ENCODE measurements around the gene GPC1. TPM values are rescaled to one million over a fixed set of nuclear protein-coding genes. Genes with fewer than 3 reads are reported as not detected.

Gene GPC1
- total RNA-seq, 2 experiments from 2014 or later = 5.8 to 7.9 TPM

GRCh38 chr2:240452462-240453256 is 17.2 kb downstream of the GPC1 start:
- Mint-ChIP-seq H3K36me3 (ENCODE audit: low read depth) (no peaks in the 10 kb centered on the region), H3K4me1 (peaks cover 9% of the 10 kb centered on the region), H3K27ac (no peak overlapping the region), H3K27me3 (peaks cover 46% of the 10 kb centered on the region), H3K4me3 (no peak overlapping the region), H3K9me3 (no peaks in the 10 kb centered on the region)
- no peak for DNase-seq
- POLR2A ChIA-PET = no interaction called here
- CTCF ChIA-PET = no interaction called here

- Mint-ChIP-seq H3K4me1 (peaks cover 9% of the 10 kb centered on the region), H3K4me3 (no peak overlapping the region), H3K36me3 (ENCODE audit: low read depth) (no peaks in the 10 kb centered on the region), H3K9me3 (no peaks in the 10 kb centered on the region), H3K27me3 (peaks cover 46% of the 10 kb centered on the region), H3K27ac (no peak overlapping the region)
- CTCF ChIA-PET = no interaction called here
- DNase-seq = no peak
- POLR2A ChIA-PET = no interaction called here
These were observed 18.1 kb downstream of the GPC1 start for GRCh38 chr2:240453461-240454105.

- CTCF ChIA-PET = no interaction called here
These were observed 18.8 kb downstream of the GPC1 start for GRCh38 chr2:240454106-240454901.

GRCh38 chr2:240455272-240455646 is 19.8 kb downstream of the GPC1 start:
- Mint-ChIP-seq H3K36me3 (ENCODE audit: low read depth) (no peaks in the 10 kb centered on the region), H3K27ac (no peak overlapping the region), H3K27me3 (peaks cover 41% of the 10 kb centered on the region), H3K9me3 (no peaks in the 10 kb centered on the region), H3K4me3 (no peak overlapping the region), H3K4me1 (peaks cover 9% of the 10 kb centered on the region)
- ChIA-PET POLR2A (no interaction called here), CTCF (no interaction called here)
- DNase-seq = no peak

More at GRCh38 chr2:240454106-240454901, 18.8 kb downstream of the GPC1 start:
- no peak overlapping the region for H3K27ac Mint-ChIP-seq
- no peak for DNase-seq
- peaks cover 46% of the 10 kb centered on the region for H3K27me3 Mint-ChIP-seq
- no peaks in the 10 kb centered on the region for H3K9me3 Mint-ChIP-seq
- H3K36me3 Mint-ChIP-seq (ENCODE audit: low read depth) = no peaks in the 10 kb centered on the region
- peak overlapping the region; percentile 27 for H3K4me3 Mint-ChIP-seq
- H3K4me1 Mint-ChIP-seq = peaks cover 9% of the 10 kb centered on the region
- POLR2A ChIA-PET = no interaction called here

GRCh38 chr2:240455647-240456446 is 20.4 kb downstream of the GPC1 start:
- POLR2A ChIA-PET = no interaction called here
- DNase-seq = no peak
- CTCF ChIA-PET = no interaction called here
- no peaks in the 10 kb centered on the region for H3K9me3 Mint-ChIP-seq
- peaks cover 9% of the 10 kb centered on the region for H3K4me1 Mint-ChIP-seq
- no peak overlapping the region for H3K4me3 Mint-ChIP-seq
- H3K36me3 Mint-ChIP-seq (ENCODE audit: low read depth) = no peaks in the 10 kb centered on the region
- no peak overlapping the region for H3K27ac Mint-ChIP-seq
- peaks cover 36% of the 10 kb centered on the region for H3K27me3 Mint-ChIP-seq

DNA sequence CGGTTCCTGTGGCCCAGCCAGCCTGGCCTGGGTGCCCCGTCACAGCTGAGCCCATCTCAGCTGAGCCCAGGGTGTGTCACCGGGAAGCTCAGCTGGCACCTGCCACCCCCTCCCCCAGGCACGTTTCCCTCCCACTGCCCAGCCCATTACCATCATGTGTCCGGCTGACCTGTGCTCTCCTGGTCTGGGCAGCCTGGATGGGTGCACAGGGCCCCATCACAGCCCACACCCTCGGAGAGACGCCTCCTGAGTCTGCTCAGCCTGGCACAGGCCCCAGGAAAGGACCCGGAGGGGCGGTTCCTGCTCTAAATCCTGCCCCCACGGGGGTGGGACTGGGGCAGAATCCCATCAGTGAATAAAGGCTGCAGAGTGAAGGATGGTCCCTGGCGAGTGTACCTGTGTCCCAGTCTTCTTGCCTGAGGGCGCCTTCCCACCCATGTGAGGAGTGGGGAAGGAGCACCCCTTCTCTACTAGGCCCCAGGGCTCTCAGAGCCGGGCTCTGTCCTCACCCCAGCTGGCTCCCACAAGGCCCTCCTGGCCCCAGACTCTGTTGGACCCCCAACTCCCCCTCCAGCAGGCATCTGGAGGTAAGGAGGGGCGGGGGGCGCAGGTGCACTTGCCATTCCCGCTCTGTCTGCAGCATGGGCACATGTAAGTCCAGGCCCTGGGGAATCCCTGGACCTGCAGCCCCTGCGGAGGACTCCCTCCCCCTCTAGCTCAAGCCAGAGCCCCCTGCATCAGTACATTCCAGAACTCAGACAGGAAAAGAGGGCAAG is 21.2 kb downstream of the GPC1 start:
- CTCF ChIA-PET = no interaction called here
- H3K27me3 Mint-ChIP-seq = peaks cover 29% of the 10 kb centered on the region
- H3K27ac Mint-ChIP-seq = no peak overlapping the region
- DNase-seq = no peak
- no peak overlapping the region for H3K4me3 Mint-ChIP-seq
- H3K9me3 Mint-ChIP-seq = no peaks in the 10 kb centered on the region
- peaks cover 9% of the 10 kb centered on the region for H3K4me1 Mint-ChIP-seq
- H3K36me3 Mint-ChIP-seq (ENCODE audit: low read depth) = no peaks in the 10 kb centered on the region
- POLR2A ChIA-PET = no interaction called here

DNA sequence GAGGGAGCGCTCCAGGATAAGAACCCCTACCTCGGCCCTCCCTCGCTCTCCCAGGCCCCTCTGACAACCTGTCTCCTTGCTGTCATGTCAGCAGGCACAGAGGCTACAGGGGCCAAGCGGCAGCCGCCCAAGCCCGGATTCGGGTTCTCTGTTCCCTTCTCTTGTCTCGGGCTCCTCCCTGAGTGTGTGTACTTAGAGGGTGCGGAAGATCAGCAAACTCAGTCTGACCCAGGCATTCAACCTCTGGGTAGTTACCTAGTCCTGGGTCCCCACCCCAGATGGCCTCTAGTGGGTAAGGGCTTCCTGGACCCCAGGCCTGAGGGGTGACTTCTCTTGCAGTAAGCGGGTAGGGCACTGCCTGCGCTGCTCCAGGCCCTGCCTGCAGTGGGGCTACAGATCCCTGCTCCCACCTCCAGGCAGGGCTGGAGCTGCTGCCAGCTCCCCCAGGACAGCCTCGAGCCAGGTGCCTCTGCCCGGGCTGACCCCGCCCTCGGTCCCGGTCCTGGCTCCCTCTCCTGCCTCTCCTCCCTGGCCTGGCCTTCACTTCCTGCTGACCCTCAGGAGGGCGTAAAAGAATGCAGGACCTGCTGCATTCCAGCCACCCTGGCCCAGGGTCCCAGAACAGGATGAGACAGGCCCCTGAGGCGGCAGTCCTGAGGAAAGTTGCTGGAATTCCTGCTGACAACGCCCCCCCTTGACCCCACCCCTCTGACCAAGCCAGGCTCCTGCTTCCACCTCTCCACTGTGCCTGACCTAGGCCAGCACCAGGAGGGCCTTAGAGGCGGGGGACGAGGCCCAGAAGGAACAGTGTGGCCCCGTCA is 22.0 kb downstream of the GPC1 start:
- no peaks in the 10 kb centered on the region for H3K9me3 Mint-ChIP-seq
- DNase-seq = no peak
- ChIA-PET POLR2A (no interaction called here), CTCF (no interaction called here)
- H3K4me1 Mint-ChIP-seq = peaks cover 5% of the 10 kb centered on the region
- no peak overlapping the region for H3K4me3 Mint-ChIP-seq
- H3K27ac Mint-ChIP-seq = no peak overlapping the region
- H3K27me3 Mint-ChIP-seq = peaks cover 23% of the 10 kb centered on the region
- no peaks in the 10 kb centered on the region for H3K36me3 Mint-ChIP-seq (ENCODE audit: low read depth)

GRCh38 chr2:240458044-240458899 is 22.8 kb downstream of the GPC1 start:
- Mint-ChIP-seq H3K27me3 (peaks cover 23% of the 10 kb centered on the region), H3K9me3 (no peaks in the 10 kb centered on the region), H3K36me3 (ENCODE audit: low read depth) (no peaks in the 10 kb centered on the region), H3K4me1 (peaks cover 5% of the 10 kb centered on the region), H3K4me3 (no peak overlapping the region), H3K27ac (no peak overlapping the region)
- no peak for DNase-seq
- POLR2A ChIA-PET = no interaction called here
- CTCF ChIA-PET = no interaction called here

DNA sequence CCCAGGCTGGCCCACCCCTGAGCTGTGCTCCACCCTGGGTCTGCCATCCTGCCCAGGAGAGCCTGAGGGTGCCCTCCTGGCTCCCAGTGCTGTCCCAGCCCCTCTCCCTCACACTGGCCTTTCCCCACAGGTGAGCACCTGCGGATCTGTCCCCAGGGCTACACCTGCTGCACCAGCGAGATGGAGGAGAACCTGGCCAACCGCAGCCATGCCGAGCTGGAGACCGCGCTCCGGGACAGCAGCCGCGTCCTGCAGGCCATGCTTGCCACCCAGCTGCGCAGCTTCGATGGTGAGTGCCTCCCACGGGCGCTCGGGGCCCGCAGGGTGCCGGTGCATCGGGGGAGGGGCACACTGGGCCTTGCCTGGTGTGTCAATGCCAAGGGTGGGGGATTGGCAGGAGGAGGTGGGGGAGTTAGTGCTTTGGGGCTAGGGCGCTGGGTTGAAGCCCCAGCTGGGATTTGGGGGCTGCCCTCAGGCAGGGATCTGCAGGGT is 23.5 kb downstream of the GPC1 start:
- Mint-ChIP-seq H3K4me3 (no peak overlapping the region), H3K4me1 (peaks cover 4% of the 10 kb centered on the region), H3K27me3 (peaks cover 22% of the 10 kb centered on the region), H3K36me3 (ENCODE audit: low read depth) (no peaks in the 10 kb centered on the region), H3K27ac (no peak overlapping the region), H3K9me3 (no peaks in the 10 kb centered on the region)
- ChIA-PET CTCF (no interaction called here), POLR2A (no interaction called here)
- no peak for DNase-seq

DNA sequence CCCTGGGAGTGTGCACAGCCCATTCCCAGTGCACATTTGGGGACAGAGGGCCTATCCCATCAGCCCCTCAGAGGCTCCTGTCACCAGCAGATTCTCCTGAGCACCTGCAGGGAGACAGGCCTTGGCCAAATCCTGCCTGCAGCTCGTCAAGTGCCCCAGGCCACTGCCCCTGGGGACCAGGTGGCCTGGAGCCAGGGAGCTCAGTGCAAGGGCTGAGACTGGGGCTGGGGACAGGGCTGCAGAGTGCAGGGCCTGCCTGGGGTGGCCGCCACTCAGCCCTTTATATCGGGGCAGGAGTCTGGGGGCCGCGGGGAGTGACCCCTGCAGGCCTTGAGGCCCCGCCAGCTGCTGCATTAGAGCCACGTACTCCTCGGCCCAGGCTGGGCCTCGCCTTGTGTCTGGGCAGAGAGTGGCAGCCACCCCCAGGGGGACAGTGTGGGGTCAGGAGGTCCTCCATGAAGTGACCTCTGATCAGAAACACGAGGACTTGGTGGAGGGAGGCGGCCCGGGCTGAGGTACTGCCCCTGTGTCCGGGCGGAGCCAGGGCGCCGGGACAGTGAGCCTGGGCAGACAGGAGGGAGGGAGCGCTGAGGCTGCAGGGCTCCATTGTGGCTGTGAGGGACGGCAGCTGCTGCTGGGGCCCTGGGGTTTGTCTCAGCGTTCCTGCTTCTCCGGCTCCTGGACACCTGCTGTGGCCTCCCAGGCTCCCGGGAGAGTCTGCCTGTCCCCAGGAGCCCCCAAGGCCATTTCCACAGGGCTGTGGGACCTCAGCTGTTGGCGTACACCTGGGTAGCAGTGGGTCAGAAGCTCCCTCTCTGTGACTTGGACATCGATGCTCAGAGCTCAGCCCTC is 24.2 kb downstream of the GPC1 start:
- Mint-ChIP-seq H3K4me1 (peaks cover 3% of the 10 kb centered on the region), H3K27me3 (peaks cover 15% of the 10 kb centered on the region), H3K4me3 (no peak overlapping the region), H3K9me3 (no peaks in the 10 kb centered on the region), H3K27ac (no peak overlapping the region), H3K36me3 (ENCODE audit: low read depth) (no peaks in the 10 kb centered on the region)
- ChIA-PET POLR2A (no interaction called here), CTCF (no interaction called here)
- no peak for DNase-seq

All from activated CD4-positive, alpha-beta memory T cell treated with anti-CD3 and anti-CD28 coated beads, Interleukin-2, amount 10 ng/mL, durations not matched to agents 7 days and 5 days (primary cell).